Bronchial epithelial cell (primary cell): ENCODE measurements around the gene ARID5B. TPM values are rescaled to one million over a fixed set of nuclear protein-coding genes. Genes with fewer than 3 reads are reported as not detected.
"Not testable (repeated sequence)": the region's sequence is repeated elsewhere in the genome, so short reads cannot be mapped to it uniquely, and the experiment has no call there.

Source experiments
- DNase-seq: peaks from one replicate; pipeline ENCODE4 v3.0.0-alpha.2; 2010; ENCODE audit warnings: low read depth
- FAIRE-seq: peaks from 2 replicates; lab custom pipeline; 2011; peaks lifted over from hg19 to GRCh38; lab: Jason Lieb, UNC
- H3K27me3 ChIP-seq: 2 replicates; pipeline ENCODE4 v1.5.1; 2011; ENCODE audit warnings: low read length; ENCODE audit not compliant: control insufficient read depth, insufficient read depth
- H3K36me3 ChIP-seq: 2 replicates; pipeline ENCODE4 v1.5.1; 2011; ENCODE audit warnings: low read length; ENCODE audit not compliant: control insufficient read depth, insufficient read depth
- H3K4me3 ChIP-seq: 2 replicates; pipeline ENCODE4 v1.5.1; 2011; ENCODE audit warnings: mild to moderate bottlenecking, low read depth, low read length, control low read depth
- total RNA-seq: library from RNA; depleted of rRNA; stranded (reverse); fragments of >200 nt; gene quantifications from 2 replicates; pipeline ENCODE4 v1.2.1, GENCODE V29; 2014
- TF ChIP-seq, protein P1 (sequence below): IDR thresholded peaks from 2 replicates; pipeline ENCODE4 v1.5.1; 2011; ENCODE audit warnings: mild to moderate bottlenecking, moderate library complexity, low read length, control low read depth, inconsistent platforms; ENCODE audit not compliant: insufficient read depth, severe bottlenecking

The ARID5B gene
- total RNA-seq, 1 donor from 2014 or later, result 7.1 TPM

GRCh38 chr10:61860964-61861758 lies 40.3 kb upstream of the ARID5B start:
- no peak for DNase-seq
- H3K4me3 ChIP-seq, result no peak overlapping the region
- TF ChIP-seq, protein P1, sequence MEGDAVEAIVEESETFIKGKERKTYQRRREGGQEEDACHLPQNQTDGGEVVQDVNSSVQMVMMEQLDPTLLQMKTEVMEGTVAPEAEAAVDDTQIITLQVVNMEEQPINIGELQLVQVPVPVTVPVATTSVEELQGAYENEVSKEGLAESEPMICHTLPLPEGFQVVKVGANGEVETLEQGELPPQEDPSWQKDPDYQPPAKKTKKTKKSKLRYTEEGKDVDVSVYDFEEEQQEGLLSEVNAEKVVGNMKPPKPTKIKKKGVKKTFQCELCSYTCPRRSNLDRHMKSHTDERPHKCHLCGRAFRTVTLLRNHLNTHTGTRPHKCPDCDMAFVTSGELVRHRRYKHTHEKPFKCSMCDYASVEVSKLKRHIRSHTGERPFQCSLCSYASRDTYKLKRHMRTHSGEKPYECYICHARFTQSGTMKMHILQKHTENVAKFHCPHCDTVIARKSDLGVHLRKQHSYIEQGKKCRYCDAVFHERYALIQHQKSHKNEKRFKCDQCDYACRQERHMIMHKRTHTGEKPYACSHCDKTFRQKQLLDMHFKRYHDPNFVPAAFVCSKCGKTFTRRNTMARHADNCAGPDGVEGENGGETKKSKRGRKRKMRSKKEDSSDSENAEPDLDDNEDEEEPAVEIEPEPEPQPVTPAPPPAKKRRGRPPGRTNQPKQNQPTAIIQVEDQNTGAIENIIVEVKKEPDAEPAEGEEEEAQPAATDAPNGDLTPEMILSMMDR, result no peak
- no peaks in the 10 kb centered on the region for H3K27me3 ChIP-seq
- no peak for FAIRE-seq
- H3K36me3 ChIP-seq, result no peaks in the 10 kb centered on the region

DNA sequence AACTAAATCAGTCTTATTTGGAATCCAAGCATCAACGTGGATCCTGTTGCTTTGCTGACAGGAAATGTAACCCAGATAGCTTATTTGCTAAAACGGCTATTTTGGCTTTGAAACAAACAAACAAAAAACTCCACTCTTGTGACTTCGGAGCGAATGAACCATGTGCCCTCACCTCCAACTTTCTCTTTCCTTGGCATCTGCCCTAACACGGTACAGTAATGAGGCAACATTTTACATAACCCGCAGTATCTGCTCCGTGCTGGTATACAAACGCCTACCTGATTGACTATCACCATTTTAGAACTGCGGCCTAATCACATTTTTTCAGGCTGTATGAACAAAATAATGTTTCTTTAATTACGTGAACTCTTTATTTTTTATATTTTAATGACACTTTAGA lies 37.5 kb upstream of the ARID5B start:
- DNase-seq, result no peak
- TF ChIP-seq, protein P1, result no peak
- Histone ChIP-seq H3K36me3 (no peaks in the 10 kb centered on the region), H3K4me3 (no peak overlapping the region), H3K27me3 (no peaks in the 10 kb centered on the region)
- no peak for FAIRE-seq

GRCh38 chr10:61866700-61867368 lies 34.7 kb upstream of the ARID5B start:
- H3K27me3 ChIP-seq, result no peaks in the 10 kb centered on the region
- FAIRE-seq, result no peak
- no peaks in the 10 kb centered on the region for H3K36me3 ChIP-seq
- DNase-seq, result no peak
- H3K4me3 ChIP-seq, result no peak overlapping the region
- TF ChIP-seq, protein P1, result no peak

DNA sequence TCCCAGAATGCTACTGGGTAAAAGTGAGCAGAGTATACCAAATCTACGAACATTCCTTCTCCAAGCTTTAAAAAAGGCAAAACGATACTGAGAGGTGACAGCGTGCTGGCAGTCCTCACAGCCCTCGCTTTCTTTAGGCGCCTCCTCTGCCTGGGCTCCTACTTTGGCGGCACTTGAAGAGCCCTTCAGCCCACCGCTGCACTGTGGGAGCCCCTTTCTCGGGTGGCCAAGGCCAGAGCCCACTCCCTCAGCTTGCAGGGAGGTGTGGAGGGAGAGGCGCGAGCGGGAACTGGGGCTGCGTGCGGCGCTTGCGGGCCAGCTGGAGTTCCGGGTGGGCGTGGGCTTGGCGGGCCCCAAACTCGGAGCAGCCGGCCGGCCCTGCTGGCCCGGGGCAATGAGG lies 34.1 kb upstream of the ARID5B start:
- not testable (repeated sequence) for FAIRE-seq, H3K27me3 ChIP-seq, H3K36me3 ChIP-seq, DNase-seq
- H3K4me3 ChIP-seq, result peak overlapping the region; percentile 3

DNA sequence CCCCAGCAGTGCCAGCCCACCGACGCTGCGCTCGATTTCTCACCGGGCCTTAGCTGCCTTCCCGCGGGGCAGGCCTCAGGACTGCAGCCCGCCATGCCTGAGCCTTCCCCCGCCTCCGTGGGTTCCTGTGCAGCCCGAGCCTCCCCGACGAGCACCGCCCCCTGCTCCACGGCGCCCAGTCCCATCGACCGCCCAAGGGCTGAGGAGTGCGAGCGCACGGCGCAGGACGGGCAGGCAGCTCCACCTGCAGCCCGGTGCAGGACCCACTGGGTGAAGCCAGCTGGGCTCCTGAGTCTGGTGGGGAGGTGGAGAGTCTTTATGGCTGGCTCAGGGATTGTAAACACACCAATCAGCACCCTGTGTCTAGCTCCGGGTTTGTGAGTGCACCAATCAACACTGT lies 33.7 kb upstream of the ARID5B start:
- not testable (repeated sequence) for DNase-seq, FAIRE-seq, H3K36me3 ChIP-seq, H3K27me3 ChIP-seq, H3K4me3 ChIP-seq
- TF ChIP-seq, protein P1, result peak; percentile 41

- Histone ChIP-seq H3K4me3 (no peak overlapping the region), H3K36me3 (no peaks in the 10 kb centered on the region), H3K27me3 (no peaks in the 10 kb centered on the region)
- FAIRE-seq (no peak), DNase-seq (no peak)
- TF ChIP-seq, protein P1, result no peak
These were observed 32.3 kb upstream of the ARID5B start for GRCh38 chr10:61869041-61869675.
